Measurements from ENCODE around the gene CRTC1. TPM values are rescaled to one million over a fixed set of nuclear protein-coding genes. Genes with fewer than 3 reads are reported as not detected.

CRTC1 gene
- total RNA-seq, 2 experiments from 2014 or later, result 10.2 to 10.3 TPM

DNA sequence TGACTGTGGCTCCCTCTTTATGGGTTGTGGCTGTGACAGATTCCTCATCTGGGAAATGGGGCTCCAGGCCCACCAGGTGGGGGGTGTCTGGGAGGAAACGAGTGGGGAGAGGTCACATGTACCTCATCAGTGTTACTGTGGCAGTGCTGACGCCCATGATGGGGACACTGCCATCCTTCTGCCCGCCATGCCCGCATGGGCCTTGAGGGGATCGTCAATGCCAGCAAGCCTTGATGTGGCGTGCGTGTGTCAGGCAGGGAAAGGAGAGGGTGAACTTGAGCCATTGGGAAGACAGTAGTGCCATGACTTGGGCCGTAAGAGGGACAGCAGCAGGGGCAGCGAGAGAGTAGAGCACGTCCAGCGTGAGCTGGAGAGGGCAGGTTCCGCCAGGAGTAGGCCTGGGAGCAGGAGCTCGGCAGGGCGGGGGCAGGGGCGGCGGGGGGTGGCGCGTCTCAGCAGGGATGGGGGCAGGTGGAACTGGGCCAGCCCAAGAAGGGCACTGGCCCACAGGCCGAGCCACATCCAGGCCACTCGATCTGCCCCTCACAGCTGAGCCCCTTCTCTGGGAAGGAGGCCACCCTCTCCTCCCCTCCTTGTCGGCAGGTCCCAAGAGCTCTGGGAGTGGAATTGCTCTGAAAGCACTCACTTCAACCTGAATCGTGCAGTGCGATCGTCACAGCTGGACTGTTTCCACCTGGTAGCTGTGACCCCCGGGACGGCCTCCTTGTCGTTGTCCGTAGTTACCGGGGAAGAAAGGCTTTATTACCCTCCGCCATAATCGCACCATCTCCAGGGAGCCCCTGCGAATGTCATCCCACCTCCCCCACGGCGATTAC, 36.7 kb upstream of the CRTC1 start:
- Mint-ChIP-seq H3K27me3 (no peaks in the 10 kb centered on the region), H3K4me1 (peaks cover 9% of the 10 kb centered on the region), H3K9me3 (peaks cover 3% of the 10 kb centered on the region), H3K36me3 (ENCODE audit: low read depth) (no peaks in the 10 kb centered on the region), H3K27ac (no peak overlapping the region), H3K4me3 (no peak overlapping the region)
- POLR2A ChIA-PET, result no interaction called here
- CTCF ChIA-PET, result no interaction called here
- no peak for DNase-seq

- ChIA-PET POLR2A (no interaction called here), CTCF (no interaction called here)
- DNase-seq, result no peak
- no peak overlapping the region for H3K4me3 Mint-ChIP-seq
- no peaks in the 10 kb centered on the region for H3K27me3 Mint-ChIP-seq
- H3K9me3 Mint-ChIP-seq, result peaks cover 3% of the 10 kb centered on the region
- no peak overlapping the region for H3K27ac Mint-ChIP-seq
- peaks cover 9% of the 10 kb centered on the region for H3K4me1 Mint-ChIP-seq
- no peaks in the 10 kb centered on the region for H3K36me3 Mint-ChIP-seq (ENCODE audit: low read depth)
Measured at GRCh38 chr19:18647371-18647767, 36.1 kb upstream of the CRTC1 start.

DNA sequence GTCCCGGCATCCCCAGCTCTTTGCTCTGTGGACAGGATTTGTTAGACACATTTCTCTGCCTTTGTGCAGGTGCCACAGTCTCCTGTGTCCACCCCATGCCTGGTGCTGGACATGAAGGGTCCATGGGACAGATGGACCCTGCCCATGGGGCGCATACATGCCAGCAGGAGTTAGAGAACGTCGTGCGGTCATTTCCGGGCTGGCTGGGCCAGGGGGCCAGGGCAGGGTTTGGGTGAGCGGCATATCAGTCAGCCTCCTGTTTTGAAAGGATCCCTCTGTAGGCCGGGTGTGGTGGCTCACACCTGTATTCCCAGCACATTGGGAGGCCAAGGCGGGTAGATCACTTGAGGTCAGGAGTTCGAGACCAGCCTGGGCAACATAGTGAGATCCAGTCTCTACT, 35.7 kb upstream of the CRTC1 start:
- ChIA-PET CTCF (no interaction called here), POLR2A (no interaction called here)
- no peak overlapping the region for H3K27ac Mint-ChIP-seq
- no peaks in the 10 kb centered on the region for H3K27me3 Mint-ChIP-seq
- peaks cover 9% of the 10 kb centered on the region for H3K4me1 Mint-ChIP-seq
- H3K9me3 Mint-ChIP-seq, result peaks cover 3% of the 10 kb centered on the region
- no peak overlapping the region for H3K4me3 Mint-ChIP-seq
- H3K36me3 Mint-ChIP-seq (ENCODE audit: low read depth), result no peaks in the 10 kb centered on the region
- no peak for DNase-seq

DNA sequence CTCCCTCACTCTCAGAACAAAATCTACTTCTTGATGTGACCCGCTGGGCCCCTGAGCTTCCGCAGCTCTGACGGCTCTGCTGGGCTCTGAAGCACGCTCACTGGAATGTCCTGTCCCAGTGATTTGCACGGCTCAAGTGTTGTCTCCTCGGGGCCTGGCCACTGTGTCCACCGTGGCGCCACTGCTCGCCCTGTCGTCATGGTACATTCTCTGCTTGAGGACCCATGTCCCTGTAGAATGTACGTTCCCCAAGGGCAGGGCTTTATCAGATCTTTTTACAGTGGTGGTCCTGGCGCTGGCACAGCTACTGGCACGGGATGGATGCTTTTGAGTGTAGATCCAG, 34.5 kb upstream of the CRTC1 start:
- H3K27ac Mint-ChIP-seq, result no peak overlapping the region
- H3K27me3 Mint-ChIP-seq, result no peaks in the 10 kb centered on the region
- CTCF ChIA-PET, result no interaction called here
- H3K9me3 Mint-ChIP-seq, result peaks cover 1% of the 10 kb centered on the region
- H3K4me1 Mint-ChIP-seq, result peaks cover 7% of the 10 kb centered on the region
- POLR2A ChIA-PET, result no interaction called here
- peak overlapping the region; percentile 1 for H3K4me3 Mint-ChIP-seq
- H3K36me3 Mint-ChIP-seq (ENCODE audit: low read depth), result no peaks in the 10 kb centered on the region
- DNase-seq, result no peak

GRCh38 chr19:18649371-18650020, 34.0 kb upstream of the CRTC1 start:
- no peak overlapping the region for H3K4me3 Mint-ChIP-seq
- no peaks in the 10 kb centered on the region for H3K9me3 Mint-ChIP-seq
- no peaks in the 10 kb centered on the region for H3K27me3 Mint-ChIP-seq
- no peak for DNase-seq
- POLR2A ChIA-PET, result no interaction called here
- CTCF ChIA-PET, result no interaction called here
- H3K27ac Mint-ChIP-seq, result no peak overlapping the region
- H3K4me1 Mint-ChIP-seq, result peaks cover 2% of the 10 kb centered on the region
- H3K36me3 Mint-ChIP-seq (ENCODE audit: low read depth), result no peaks in the 10 kb centered on the region

- CTCF ChIA-PET, result no interaction called here
- Mint-ChIP-seq H3K27me3 (no peaks in the 10 kb centered on the region), H3K9me3 (no peaks in the 10 kb centered on the region), H3K4me1 (peaks cover 2% of the 10 kb centered on the region), H3K27ac (no peak overlapping the region), H3K4me3 (no peak overlapping the region), H3K36me3 (ENCODE audit: low read depth) (no peaks in the 10 kb centered on the region)
- DNase-seq, result no peak
- POLR2A ChIA-PET, result no interaction called here
Measured at GRCh38 chr19:18650021-18650390, 33.5 kb upstream of the CRTC1 start.

DNA sequence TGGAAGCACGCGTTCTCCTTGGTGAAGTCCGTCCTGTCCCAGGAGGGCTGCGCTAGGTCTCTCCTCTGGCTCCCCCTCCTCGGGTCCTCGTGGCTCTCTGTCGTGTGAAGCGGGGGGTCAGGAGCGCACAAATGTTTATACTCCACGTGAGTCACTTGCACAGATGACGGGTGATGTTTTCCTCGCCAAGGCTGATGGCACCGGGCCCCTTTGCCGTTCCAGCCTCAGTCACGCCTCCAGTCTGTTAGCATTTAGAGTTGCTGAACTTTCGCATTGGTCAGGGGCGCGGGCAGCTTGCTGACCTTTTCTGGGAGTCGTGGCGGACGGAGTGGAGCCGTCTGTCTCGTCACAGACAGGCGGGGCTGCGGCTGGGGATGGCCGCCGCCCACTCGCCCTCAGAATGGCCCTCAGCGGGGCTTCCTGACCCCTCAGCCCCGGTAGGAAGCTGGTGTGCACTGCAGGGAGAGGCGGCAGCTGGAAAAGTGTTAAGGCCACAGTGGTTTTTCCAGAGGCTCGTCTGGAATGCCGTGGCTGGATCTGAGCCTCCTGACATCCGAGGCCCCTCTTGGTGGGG, 32.9 kb upstream of the CRTC1 start:
- H3K27ac Mint-ChIP-seq, result no peak overlapping the region
- DNase-seq, result no peak
- peaks cover 2% of the 10 kb centered on the region for H3K4me1 Mint-ChIP-seq
- no peak overlapping the region for H3K4me3 Mint-ChIP-seq
- H3K9me3 Mint-ChIP-seq, result no peaks in the 10 kb centered on the region
- no peaks in the 10 kb centered on the region for H3K36me3 Mint-ChIP-seq (ENCODE audit: low read depth)
- ChIA-PET CTCF (interaction anchor here (0.5 kb wide), 1 partner anchor 726 kb away, joined by 4 read pairs; no protein-coding TSS in a partner anchor), POLR2A (no interaction called here)
- no peaks in the 10 kb centered on the region for H3K27me3 Mint-ChIP-seq

- no peaks in the 10 kb centered on the region for H3K36me3 Mint-ChIP-seq (ENCODE audit: low read depth)
- ChIA-PET CTCF (interaction anchor here (0.5 kb wide), 1 partner anchor 727 kb away, joined by 4 read pairs; no protein-coding TSS in a partner anchor), POLR2A (no interaction called here)
- no peaks in the 10 kb centered on the region for H3K9me3 Mint-ChIP-seq
- H3K4me3 Mint-ChIP-seq, result no peak overlapping the region
- H3K27ac Mint-ChIP-seq, result no peak overlapping the region
- no peak for DNase-seq
- H3K4me1 Mint-ChIP-seq, result peaks cover 2% of the 10 kb centered on the region
- H3K27me3 Mint-ChIP-seq, result no peaks in the 10 kb centered on the region
Measured at GRCh38 chr19:18651300-18651699, 32.2 kb upstream of the CRTC1 start.

GRCh38 chr19:18651733-18652132, 31.7 kb upstream of the CRTC1 start:
- H3K36me3 Mint-ChIP-seq (ENCODE audit: low read depth), result no peaks in the 10 kb centered on the region
- no peaks in the 10 kb centered on the region for H3K9me3 Mint-ChIP-seq
- H3K27me3 Mint-ChIP-seq, result no peaks in the 10 kb centered on the region
- ChIA-PET CTCF (no interaction called here), POLR2A (no interaction called here)
- no peak overlapping the region for H3K4me3 Mint-ChIP-seq
- DNase-seq, result no peak
- no peak overlapping the region for H3K27ac Mint-ChIP-seq
- peaks cover 2% of the 10 kb centered on the region for H3K4me1 Mint-ChIP-seq

- ChIA-PET POLR2A (no interaction called here), CTCF (no interaction called here)
- Mint-ChIP-seq H3K9me3 (no peaks in the 10 kb centered on the region), H3K4me1 (no peaks in the 10 kb centered on the region), H3K27ac (no peak overlapping the region), H3K27me3 (no peaks in the 10 kb centered on the region), H3K36me3 (ENCODE audit: low read depth) (no peaks in the 10 kb centered on the region), H3K4me3 (no peak overlapping the region)
- DNase-seq, result no peak
Measured at GRCh38 chr19:18653853-18654252, 29.6 kb upstream of the CRTC1 start.

GRCh38 chr19:18654469-18654868, 29.0 kb upstream of the CRTC1 start:
- Mint-ChIP-seq H3K4me3 (no peak overlapping the region), H3K27me3 (no peaks in the 10 kb centered on the region), H3K4me1 (no peaks in the 10 kb centered on the region), H3K9me3 (no peaks in the 10 kb centered on the region), H3K36me3 (ENCODE audit: low read depth) (no peaks in the 10 kb centered on the region), H3K27ac (no peak overlapping the region)
- ChIA-PET CTCF (interaction anchor here (1.3 kb wide), 1 partner anchor 54 kb away, joined by 3 read pairs; no protein-coding TSS in a partner anchor), POLR2A (no interaction called here)
- DNase-seq, result no peak

DNA sequence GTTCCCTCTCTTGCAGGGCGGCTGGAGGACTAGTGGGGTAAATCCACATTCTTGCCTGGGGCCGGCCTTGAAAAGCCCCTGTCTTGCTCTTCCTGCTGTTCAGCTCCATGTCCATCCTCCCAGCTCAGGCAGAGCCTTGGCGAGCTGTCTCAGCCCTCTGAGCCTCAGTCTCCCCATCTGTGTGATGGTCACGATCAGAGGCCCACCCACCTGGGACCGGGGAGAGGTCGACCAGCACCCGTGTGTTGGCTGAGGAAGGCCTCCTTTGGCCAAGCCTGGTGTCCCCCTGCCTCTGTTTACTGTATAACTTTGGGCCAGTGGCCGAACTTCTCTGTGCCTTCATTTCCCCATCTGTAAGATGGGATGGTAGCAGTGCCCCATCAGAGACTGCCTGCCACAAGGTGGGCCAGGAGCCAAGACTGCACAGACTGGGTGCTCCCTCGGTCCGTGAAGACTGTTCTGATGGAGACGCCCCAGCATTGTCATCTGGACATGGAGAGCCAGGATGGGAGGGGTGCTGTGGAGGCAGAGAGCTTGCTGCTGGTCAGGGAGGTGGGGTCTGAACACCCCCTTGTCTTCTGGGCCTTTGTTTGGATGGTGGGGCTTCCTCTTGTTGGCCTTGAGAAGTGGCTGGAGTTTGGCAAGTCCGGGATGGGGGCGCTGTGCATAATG, 28.2 kb upstream of the CRTC1 start:
- H3K4me3 Mint-ChIP-seq, result no peak overlapping the region

More for the DNA sequence above, 28.2 kb upstream of the CRTC1 start:
- CTCF ChIA-PET, result interaction anchor here (1.3 kb wide), 1 partner anchor 55 kb away, joined by 3 read pairs; no protein-coding TSS in a partner anchor
- no peaks in the 10 kb centered on the region for H3K9me3 Mint-ChIP-seq
- POLR2A ChIA-PET, result no interaction called here
- no peaks in the 10 kb centered on the region for H3K4me1 Mint-ChIP-seq
- H3K36me3 Mint-ChIP-seq (ENCODE audit: low read depth), result no peaks in the 10 kb centered on the region
- no peak for DNase-seq
- no peak overlapping the region for H3K27ac Mint-ChIP-seq
- H3K27me3 Mint-ChIP-seq, result no peaks in the 10 kb centered on the region

Measured in activated CD4-positive, alpha-beta T cell treated with anti-CD3 and anti-CD28 coated beads, Interleukin-2, amount 10 ng/mL, durations not matched to agents 7 days and 5 days (primary cell).